ENCODE measurements around the gene IL1F10. TPM values are rescaled to one million over a fixed set of nuclear protein-coding genes. Genes with fewer than 3 reads are reported as not detected.

IL1F10 gene
- polyA plus RNA-seq, 1 donor from 2014 or later: not detected

DNA sequence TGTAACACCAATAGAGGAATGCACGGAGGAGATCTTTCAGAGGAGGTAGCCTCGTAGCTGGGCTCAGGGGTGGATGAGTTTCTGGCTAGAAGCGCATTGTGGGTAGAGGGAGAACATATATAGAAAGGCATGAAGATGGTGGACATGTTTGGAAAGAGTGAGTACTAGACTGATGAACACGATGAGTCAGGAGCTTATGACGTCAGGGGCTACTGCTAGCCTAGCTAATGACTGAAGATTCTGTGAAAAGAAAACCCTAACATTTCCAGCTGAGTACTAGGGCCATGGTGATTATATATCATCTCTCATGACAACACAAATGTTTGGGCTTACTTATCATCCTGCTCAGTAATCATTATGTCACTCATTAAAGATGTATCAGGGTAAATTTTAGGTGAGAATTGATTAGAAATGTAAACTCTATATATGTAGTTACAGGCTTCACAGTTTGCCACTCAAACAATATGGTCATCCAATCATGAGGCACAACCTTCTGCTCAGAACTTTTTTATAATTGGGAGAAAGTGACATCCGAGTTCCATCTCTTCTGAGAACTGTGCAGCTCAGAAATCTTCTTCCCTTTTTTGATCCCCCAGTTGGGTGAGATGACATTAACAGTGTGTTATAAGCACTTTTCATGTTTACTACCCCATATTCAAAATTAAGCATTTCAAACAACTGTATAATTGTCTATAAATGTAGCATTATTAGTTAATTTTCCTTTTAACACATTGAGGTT lies 37.4 kb downstream of the IL1F10 start:
- H3K27me3 ChIP-seq (ENCODE audit: insufficient read depth, low read depth, low read length): no peaks in the 10 kb centered on the region
- H2AFZ ChIP-seq (ENCODE audit: low read depth, low read length): no peak overlapping the region
- H3K9me2 ChIP-seq (ENCODE audit: insufficient read depth, low read length): no peaks in the 10 kb centered on the region
- no peak overlapping the region for H3K9ac ChIP-seq (ENCODE audit: low read length)
- no peak overlapping the region for H3K4me2 ChIP-seq (ENCODE audit: low read length)
- no peak overlapping the region for H3K4me3 ChIP-seq (ENCODE audit: low read length)
- no peaks in the 10 kb centered on the region for H4K20me1 ChIP-seq (ENCODE audit: insufficient read depth)
- H3K27ac ChIP-seq (ENCODE audit: low read length): no peak overlapping the region
- no peaks in the 10 kb centered on the region for H3K36me3 ChIP-seq (ENCODE audit: insufficient read depth, low read length)
- H3F3A ChIP-seq (ENCODE audit: insufficient read depth, low read length, poor library complexity, severe bottlenecking): no peaks in the 10 kb centered on the region
- TF ChIP-seq POLR2AphosphoS5 (IDR thresholded peaks at IDR 0.05) (no peak), SMC3 (conservative IDR thresholded peaks at IDR 0.05; ENCODE audit: poor library complexity) (no peak), MXI1 (conservative IDR thresholded peaks at IDR 0.05; ENCODE audit: poor library complexity, severe bottlenecking) (no peak), REST (IDR thresholded peaks at IDR 0.05; ENCODE audit: borderline replicate concordance) (no peak), EZH2 (IDR thresholded peaks at IDR 0.05; ENCODE audit: borderline replicate concordance, insufficient read depth, low read length, poor library complexity, severe bottlenecking) (no peak), TAF1 (IDR thresholded peaks at IDR 0.05; ENCODE audit: low read depth) (no peak), EP300 (conservative IDR thresholded peaks at IDR 0.05; ENCODE audit: poor library complexity, severe bottlenecking) (no peak), RAD21 (conservative IDR thresholded peaks at IDR 0.05) (no peak)
- TF ChIP-seq, protein P1, sequence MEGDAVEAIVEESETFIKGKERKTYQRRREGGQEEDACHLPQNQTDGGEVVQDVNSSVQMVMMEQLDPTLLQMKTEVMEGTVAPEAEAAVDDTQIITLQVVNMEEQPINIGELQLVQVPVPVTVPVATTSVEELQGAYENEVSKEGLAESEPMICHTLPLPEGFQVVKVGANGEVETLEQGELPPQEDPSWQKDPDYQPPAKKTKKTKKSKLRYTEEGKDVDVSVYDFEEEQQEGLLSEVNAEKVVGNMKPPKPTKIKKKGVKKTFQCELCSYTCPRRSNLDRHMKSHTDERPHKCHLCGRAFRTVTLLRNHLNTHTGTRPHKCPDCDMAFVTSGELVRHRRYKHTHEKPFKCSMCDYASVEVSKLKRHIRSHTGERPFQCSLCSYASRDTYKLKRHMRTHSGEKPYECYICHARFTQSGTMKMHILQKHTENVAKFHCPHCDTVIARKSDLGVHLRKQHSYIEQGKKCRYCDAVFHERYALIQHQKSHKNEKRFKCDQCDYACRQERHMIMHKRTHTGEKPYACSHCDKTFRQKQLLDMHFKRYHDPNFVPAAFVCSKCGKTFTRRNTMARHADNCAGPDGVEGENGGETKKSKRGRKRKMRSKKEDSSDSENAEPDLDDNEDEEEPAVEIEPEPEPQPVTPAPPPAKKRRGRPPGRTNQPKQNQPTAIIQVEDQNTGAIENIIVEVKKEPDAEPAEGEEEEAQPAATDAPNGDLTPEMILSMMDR (IDR thresholded peaks at IDR 0.05; ENCODE audit: poor library complexity, severe bottlenecking): no peak
- H3K79me2 ChIP-seq (replicated peaks; ENCODE audit: insufficient read depth, low read length): no peaks in the 10 kb centered on the region
- no peaks in the 10 kb centered on the region for H3K9me3 ChIP-seq (ENCODE audit: low read length)

GRCh38 chr2:113111121-113111520 lies 43.4 kb downstream of the IL1F10 start:
- no peak overlapping the region for H3K27ac ChIP-seq (ENCODE audit: low read length)
- H3K9ac ChIP-seq (ENCODE audit: low read length): no peak overlapping the region
- H2AFZ ChIP-seq (ENCODE audit: low read depth, low read length): no peak overlapping the region
- H3K36me3 ChIP-seq (ENCODE audit: insufficient read depth, low read length): no peaks in the 10 kb centered on the region
- no peak overlapping the region for H3K4me2 ChIP-seq (ENCODE audit: low read length)
- H3F3A ChIP-seq (ENCODE audit: insufficient read depth, low read length, poor library complexity, severe bottlenecking): no peaks in the 10 kb centered on the region
- no peak overlapping the region for H3K4me3 ChIP-seq (ENCODE audit: low read length)
- H4K20me1 ChIP-seq (ENCODE audit: insufficient read depth): no peaks in the 10 kb centered on the region
- TF ChIP-seq MXI1 (conservative IDR thresholded peaks at IDR 0.05; ENCODE audit: poor library complexity, severe bottlenecking) (no peak), REST (IDR thresholded peaks at IDR 0.05; ENCODE audit: borderline replicate concordance) (no peak), TAF1 (IDR thresholded peaks at IDR 0.05; ENCODE audit: low read depth) (no peak)
- no peaks in the 10 kb centered on the region for H3K9me3 ChIP-seq (ENCODE audit: low read length)
- no peaks in the 10 kb centered on the region for H3K79me2 ChIP-seq (replicated peaks; ENCODE audit: insufficient read depth, low read length)
- H3K27me3 ChIP-seq (ENCODE audit: insufficient read depth, low read depth, low read length): no peaks in the 10 kb centered on the region
- no peaks in the 10 kb centered on the region for H3K9me2 ChIP-seq (ENCODE audit: insufficient read depth, low read length)
